Choroid plexus epithelial cell (primary cell): ENCODE results near the gene MGME1.

Source experiments
- DNase-seq: peaks from one replicate; pipeline ENCODE4 v3.0.0-alpha.2; 2010; ENCODE audit warnings: low read depth
- H3K4me3 ChIP-seq: 2 replicates; pipeline ENCODE4 v1.5.1; 2011; ENCODE audit warnings: low read depth, mild to moderate bottlenecking, control low read depth, low read length, moderate library complexity
- TF ChIP-seq, protein P1 (sequence below): conservative IDR thresholded peaks from 2 replicates; pipeline ENCODE4 v1.5.1; 2011; ENCODE audit warnings: low read depth, mild to moderate bottlenecking, control low read depth, inconsistent platforms, low read length, moderate library complexity

Gene MGME1

GRCh38 chr20:17947474-17947815 lies 21.4 kb upstream of the MGME1 start:
- H3K4me3 ChIP-seq, result no peak overlapping the region
- TF ChIP-seq, protein P1, sequence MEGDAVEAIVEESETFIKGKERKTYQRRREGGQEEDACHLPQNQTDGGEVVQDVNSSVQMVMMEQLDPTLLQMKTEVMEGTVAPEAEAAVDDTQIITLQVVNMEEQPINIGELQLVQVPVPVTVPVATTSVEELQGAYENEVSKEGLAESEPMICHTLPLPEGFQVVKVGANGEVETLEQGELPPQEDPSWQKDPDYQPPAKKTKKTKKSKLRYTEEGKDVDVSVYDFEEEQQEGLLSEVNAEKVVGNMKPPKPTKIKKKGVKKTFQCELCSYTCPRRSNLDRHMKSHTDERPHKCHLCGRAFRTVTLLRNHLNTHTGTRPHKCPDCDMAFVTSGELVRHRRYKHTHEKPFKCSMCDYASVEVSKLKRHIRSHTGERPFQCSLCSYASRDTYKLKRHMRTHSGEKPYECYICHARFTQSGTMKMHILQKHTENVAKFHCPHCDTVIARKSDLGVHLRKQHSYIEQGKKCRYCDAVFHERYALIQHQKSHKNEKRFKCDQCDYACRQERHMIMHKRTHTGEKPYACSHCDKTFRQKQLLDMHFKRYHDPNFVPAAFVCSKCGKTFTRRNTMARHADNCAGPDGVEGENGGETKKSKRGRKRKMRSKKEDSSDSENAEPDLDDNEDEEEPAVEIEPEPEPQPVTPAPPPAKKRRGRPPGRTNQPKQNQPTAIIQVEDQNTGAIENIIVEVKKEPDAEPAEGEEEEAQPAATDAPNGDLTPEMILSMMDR, result no peak
- DNase-seq, result no peak

GRCh38 chr20:17948442-17948841 lies 20.4 kb upstream of the MGME1 start:
- TF ChIP-seq, protein P1, result no peak
- DNase-seq, result no peak
- H3K4me3 ChIP-seq, result no peak overlapping the region

DNA sequence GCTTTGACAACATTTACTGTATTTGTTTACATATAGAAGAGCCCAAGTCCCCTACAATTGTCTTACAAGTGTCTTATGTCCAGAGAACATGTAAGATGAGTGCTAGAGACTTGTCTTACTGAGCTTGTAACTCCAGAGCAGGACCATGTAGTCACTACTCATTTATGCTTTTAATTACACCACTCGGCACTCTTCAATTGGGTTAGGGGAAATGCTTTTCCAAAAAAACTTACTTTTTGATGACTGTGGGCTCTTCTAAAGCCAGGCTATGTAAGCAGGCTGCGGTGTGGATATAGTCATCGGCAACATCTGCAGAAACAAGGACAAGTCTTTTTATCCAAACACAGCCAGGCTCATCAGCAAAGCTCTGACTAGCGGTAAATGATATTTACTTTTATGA lies 18.9 kb upstream of the MGME1 start:
- no peak for DNase-seq
- TF ChIP-seq, protein P1, result no peak
- H3K4me3 ChIP-seq, result no peak overlapping the region

- no peak overlapping the region for H3K4me3 ChIP-seq
- TF ChIP-seq, protein P1, result no peak
- no peak for DNase-seq
Measured at GRCh38 chr20:17950670-17951069, 18.1 kb upstream of the MGME1 start.

DNA sequence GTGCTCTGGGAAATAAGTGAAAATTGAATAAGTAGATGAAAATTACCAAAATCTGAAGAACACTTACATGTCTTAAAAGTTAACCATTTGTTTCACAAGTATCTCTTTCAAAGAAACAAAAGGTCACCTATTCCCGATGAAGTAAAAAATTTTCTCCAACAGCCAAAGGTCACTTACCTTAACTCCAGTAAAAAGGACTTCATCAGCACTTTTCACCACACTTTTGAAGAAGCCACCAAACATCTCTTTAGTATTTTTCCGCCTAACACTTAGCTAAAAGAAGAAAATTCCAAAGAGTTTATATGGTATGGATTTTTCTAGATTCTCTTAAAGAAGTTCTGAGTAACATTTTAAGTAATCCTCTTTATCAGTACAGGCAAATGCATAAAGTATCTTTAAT lies 17.5 kb upstream of the MGME1 start:
- DNase-seq, result no peak
- TF ChIP-seq, protein P1, result no peak
- H3K4me3 ChIP-seq, result no peak overlapping the region

GRCh38 chr20:17952692-17953684 lies 15.8 kb upstream of the MGME1 start:
- no peak for DNase-seq
- H3K4me3 ChIP-seq, result no peak overlapping the region
- TF ChIP-seq, protein P1, result no peak

GRCh38 chr20:17953935-17954334 lies 14.9 kb upstream of the MGME1 start:
- no peak overlapping the region for H3K4me3 ChIP-seq
- TF ChIP-seq, protein P1, result no peak

More at GRCh38 chr20:17953935-17954334, 14.9 kb upstream of the MGME1 start:
- no peak for DNase-seq
